Measurements from ENCODE around the gene OBP2B.
"Not testable (repeated sequence)": the region's sequence is repeated elsewhere in the genome, so short reads cannot be mapped to it uniquely, and the experiment has no call there.

The OBP2B gene

DNA sequence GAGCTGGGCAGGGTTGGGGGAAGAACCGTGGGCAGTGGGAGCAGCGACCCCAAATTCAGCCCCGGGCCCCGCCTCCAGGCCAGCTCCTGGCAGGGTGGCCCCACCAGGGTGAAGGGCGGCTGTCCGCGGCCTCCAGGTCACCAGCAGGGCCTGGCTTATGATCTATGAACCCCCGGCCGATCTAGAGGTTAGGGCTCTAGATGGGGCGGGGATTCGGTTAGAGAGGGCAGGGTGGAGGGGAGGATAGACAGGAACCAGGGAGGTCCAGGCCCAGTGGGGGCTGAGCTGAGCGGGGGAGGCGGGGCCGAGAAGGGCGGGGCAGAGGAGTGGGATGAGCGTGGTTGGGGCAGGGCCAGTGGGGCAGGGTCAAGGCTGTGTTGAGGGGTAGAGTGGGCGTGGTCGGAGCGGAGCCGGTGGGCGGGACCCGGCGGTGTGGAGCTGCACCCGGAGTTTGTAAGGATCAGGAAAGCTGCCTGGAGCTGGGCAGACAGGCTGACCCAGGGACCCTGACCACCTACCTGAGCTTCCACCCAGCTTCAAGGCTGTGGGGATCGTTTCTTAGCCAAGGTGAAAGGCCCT, 29.3 kb upstream of the OBP2B start:
- peak; percentile 41 for DNase-seq

DNA sequence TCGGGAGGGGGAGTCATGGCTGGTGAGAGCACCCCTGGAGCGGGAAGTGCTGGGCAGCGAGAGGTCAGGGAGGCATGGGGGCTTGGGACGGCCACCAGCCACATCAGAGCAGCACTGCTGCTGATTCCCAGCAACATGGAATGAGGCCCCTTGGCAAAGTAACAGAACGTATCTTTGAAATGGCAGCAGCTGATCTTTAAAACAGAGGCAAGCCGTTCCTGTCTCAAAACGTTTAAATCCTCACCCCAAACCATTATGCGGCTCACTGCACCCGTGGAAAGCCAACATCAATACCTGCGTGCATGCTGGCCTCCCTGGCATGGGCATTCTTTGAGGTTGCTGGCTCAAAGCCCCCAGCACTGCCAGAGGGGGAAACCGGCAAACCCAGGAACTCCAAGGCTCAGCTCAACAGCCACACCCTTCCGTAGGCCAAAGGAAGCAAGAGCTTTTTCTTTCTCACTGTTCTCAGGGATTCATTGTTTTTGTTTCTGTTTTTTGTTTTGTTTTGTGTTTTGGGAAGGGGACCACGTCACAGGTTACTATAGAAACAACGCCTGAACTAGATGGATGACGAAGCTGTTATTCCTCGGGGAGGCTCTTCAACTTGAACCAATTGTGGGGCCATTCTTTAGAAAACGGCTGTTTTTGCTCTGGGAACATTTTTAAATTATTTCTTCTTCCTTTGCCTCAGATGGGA, 28.1 kb upstream of the OBP2B start:
- no peak for DNase-seq

DNA sequence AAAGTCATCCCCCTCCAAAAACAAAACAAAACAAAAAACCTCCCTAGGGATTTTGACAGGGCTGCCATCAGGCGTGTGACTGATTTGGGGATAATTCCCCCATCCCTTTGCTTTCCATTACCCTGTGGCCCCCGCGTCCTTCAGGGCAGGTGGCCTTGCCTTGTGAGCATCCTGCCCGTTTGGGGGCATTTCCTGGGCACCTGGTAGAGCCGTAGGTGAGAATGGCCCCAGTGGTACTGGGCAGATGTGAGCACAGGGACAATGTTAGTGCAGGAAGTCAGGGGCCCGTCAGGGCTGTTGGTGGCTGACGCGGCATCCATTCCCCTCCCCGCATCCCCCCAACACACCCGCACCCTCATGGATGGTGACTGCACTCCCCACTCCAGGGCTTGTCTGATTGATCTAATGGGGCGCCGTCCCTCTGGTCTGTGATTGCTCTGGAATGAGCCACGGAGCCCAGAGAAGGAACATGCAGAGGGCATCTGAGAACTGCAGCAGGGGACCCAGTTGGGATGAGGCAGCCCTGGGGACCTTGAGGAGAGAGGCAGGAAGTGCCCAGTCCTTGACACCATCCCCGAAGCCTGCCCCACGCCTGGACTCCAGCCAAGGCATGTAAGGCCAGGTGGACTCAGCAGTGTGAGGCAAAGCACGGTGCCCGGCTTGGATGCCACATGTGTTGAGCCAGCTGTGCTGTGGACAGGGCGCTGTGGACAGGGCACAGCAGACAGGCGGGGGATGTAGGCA, 27.4 kb upstream of the OBP2B start:
- not testable (repeated sequence) for DNase-seq

DNA sequence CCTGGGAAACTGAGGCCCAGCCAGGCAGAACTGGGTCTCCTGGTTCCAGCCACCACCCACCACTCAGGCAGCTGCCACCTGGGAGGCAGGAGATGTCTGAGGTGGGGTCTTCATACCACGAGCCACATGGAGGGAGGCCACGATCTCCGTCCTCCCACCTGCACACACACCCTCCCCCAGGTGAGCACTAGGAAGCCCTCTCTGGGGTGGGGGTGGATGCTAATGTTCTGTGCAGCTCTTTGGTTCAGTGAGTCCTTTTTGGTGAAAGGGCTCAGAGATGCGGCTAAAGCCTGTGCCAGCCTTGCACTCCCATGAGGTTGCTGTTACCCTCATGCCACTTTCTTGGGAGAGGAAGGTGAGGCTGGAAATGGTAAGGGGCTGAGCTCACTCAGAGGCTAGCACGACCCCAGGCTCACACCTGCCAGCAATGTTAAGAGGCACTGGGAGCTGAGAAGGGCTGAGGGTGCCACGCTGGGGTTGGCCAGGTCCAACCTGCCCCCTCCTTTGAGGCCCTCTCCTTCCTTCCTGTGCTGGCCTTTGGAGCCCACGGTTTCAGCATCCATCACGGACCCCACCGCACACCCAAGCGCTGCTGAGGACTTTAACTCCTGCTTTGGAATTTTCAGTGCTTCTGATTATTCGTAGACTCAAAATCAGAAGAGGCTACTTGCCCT, 26.6 kb upstream of the OBP2B start:
- no peak for DNase-seq

DNA sequence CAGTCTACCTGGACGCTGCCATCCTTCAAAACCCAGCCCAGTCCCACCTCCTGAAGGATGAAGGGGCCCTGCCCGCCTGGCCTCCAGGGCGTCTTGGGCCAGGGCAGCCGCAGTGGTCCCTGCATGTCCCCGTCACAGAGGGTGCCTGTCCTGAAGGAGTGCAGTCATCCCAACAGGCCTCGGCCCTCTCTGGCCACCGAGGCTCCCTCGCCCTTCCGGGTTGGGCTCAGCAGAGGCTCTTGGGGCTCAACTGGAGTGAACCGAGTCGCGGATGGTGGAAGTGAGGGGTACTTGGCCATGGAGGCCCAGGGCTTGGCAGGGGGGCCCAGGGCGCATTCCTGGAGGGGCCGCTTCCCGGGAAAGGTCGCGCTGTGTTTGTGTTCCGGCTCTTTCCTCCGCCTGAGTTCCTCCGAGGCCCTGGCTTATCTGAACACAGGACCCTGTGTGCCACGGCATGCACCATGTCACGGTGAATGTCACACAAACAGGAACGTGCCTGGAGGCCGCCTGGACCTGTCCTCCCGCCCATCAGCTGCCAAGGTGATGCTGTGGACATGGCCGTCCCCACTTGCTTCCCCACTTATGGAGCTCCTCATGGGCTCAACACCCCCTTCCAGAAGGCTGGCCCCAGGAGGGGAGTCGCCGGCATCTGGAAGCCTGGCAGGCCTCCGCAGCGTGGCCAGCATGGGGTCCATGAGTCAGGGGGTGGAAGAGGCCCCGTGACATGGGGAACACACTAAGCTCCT, 25.7 kb upstream of the OBP2B start:
- DNase-seq: no peak

DNA sequence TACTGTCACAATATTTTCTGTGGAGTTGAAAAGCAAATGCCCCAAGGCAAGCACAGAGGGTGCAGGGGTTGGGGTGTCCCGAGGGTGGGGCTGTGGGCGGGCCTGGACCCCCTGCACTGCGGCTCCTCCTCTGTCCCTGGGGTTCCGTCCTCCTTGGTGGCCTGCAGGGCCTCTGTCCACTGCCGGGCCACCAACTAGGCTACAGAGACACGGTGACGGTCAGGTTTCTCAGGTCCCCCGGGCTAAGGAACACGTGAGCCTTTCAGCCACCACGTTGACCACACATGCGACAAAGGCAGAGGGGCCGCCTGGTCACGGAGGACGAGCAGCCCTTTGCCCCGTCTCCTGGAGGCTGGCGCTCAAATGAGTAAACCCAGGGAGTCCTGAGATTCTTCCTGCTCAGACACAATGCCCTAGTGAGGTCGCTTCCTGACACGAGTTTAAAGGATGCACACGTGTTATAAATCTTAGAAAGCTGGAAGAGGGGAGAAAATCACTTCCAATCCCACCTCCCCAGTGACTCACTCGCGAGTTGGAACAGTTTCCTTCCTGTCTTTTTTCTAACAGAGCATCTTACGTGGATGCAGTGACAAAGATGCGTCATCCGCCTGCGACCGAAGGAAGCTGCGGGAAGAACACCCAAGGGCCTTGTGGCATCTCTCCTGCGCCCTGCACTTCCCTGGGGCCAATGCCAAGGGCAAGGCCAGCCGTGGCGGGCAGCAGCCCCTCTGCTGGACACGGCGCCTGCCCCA, 24.8 kb upstream of the OBP2B start:
- no peak for DNase-seq

DNA sequence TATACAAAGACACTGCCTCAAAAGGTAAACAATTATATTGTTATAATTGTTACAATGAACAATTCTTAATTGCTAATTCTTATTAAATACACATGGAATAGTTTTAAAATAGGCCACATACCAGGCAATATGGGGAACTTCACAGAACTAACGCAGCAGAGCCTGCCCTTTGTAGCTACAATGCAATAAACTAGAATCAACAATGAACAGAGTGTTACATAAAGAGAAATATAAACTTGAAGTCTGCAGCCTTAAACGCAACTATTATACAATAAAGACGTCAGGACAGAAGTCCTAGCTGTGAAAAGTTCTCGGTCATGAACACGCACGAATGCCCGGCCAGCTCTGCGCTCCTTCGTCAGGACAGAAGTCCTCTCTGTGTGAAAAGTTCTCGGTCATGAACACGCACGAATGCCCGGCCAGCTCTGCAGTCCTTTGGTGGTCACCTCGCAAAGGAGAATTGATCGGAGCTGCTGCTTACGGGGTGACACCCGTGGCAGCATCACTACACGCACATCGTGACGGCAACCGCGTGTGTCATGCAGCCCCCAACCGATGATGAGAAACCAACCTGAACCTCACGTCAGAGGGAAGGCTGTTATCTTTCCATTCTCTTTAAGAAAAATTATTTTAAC, 23.0 kb upstream of the OBP2B start:
- not testable (repeated sequence) for DNase-seq

DNA sequence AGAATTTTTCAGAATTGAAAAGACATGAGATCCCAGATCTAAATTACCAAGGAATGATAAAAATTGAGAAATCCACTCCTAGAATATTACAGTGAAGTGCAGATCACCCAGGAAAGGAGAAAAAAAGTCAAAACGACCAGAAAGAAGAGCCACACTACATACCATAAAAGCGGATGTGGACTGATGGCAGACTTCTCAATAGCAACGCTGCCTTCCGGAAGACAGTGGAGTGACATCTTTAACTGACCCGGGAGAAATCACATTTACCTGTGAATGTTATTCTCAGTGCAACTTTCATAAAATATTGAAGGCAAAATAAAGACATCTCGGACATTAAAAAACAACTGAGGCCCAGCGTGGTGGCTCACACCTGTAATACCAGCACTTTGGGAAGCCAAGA, 21.5 kb upstream of the OBP2B start:
- not testable (repeated sequence) for DNase-seq

DNA sequence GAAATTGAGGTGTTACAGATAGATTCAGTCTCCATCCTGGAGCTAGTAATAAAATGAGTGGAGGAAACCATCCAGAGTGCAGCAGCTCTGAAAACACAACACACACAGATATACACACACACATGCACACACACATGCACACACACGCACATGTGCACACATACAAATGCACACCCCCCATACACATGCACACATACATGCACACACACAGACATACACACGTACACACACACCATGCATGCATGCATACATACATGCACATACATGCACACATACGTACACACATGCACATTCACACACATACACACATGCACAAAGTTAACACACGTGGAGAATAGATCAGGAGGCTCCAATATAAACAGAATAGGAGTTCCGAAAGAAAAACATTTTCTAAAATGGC, 21.0 kb upstream of the OBP2B start:
- DNase-seq: no peak

DNA sequence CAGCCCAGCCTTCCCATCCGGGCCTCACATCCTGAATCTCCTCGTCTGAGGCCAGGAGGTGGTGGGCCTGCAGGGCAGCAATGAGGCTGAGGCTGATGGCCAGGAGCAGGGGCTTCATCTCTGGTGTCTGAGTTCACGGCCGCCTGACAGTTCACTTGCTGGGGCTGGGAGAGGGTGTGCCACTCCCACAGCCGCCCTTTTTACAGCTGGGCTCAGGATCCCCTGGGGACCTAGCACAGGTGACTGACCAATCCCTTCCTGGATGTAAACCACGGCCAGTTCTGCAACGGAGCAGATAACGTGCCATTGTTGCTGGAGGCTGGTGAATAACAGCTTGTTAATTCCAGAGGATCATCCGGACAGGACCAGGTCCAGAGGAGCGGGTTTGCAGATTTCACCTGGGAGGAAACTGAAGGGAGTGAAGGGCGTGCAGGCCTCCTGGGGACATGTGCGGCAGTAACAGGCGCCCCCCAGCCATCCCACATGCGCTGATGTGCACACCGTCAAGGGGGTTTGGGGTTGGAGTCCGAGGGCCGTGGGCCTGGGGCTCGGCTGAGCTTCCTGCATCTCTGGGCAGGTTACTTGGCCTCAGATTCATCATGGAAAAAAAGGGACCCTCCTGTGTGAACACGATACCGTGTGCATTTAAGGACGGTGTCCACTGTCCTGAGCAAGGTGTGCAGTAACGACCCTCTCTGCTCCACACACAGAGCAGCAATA, 19.6 kb upstream of the OBP2B start:
- not testable (repeated sequence) for DNase-seq

DNA sequence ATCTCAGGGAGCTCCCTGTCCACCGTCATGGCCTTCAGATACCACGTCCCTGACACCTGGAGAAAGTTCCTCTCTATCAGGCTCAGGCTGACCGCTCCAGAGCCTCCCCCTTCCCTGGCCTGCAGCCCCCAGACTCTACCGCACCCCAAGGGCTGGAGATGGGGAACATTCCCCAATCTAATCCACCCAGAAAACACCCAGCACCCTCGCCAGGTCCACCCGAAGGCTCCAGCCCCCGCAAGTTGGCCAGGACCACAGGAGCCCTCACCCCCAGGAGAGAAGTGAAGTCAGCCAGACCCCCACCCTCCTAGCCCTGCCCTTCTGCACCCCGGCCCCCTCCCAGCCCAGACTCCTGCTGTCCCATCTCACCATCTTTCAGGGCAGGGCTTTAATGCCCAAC, 18.9 kb upstream of the OBP2B start:
- DNase-seq: not testable (repeated sequence)

DNA sequence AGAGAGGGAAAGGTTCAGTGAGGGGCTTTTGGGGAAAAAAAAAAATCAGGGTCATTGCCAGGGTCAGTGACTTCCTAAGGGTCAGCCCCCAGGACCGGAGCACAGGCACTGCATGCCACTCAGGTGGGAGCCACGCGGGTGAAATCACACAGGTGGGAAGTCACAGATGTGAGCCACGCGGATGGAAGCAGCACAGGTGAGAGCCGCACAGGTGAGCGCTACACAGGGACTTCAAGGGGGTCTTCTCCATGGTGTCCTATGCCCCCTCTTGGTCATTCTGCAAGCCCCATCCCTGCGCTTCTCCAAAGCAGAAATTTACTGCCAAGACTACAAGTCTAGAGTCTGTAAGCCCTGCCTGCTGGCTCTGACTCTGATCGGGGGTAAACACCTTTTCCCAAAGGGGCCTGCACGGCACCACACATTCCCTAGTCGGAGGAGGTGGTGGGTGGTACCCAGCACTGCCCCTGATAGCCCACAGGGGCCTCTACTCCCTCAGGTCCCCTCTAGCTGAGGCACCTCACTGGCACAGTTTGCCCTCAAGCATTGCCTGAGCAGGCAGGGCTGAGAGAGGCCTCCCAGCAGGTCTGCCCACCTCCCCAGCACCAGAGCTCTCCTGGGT, 18.3 kb upstream of the OBP2B start:
- DNase-seq: no peak

DNA sequence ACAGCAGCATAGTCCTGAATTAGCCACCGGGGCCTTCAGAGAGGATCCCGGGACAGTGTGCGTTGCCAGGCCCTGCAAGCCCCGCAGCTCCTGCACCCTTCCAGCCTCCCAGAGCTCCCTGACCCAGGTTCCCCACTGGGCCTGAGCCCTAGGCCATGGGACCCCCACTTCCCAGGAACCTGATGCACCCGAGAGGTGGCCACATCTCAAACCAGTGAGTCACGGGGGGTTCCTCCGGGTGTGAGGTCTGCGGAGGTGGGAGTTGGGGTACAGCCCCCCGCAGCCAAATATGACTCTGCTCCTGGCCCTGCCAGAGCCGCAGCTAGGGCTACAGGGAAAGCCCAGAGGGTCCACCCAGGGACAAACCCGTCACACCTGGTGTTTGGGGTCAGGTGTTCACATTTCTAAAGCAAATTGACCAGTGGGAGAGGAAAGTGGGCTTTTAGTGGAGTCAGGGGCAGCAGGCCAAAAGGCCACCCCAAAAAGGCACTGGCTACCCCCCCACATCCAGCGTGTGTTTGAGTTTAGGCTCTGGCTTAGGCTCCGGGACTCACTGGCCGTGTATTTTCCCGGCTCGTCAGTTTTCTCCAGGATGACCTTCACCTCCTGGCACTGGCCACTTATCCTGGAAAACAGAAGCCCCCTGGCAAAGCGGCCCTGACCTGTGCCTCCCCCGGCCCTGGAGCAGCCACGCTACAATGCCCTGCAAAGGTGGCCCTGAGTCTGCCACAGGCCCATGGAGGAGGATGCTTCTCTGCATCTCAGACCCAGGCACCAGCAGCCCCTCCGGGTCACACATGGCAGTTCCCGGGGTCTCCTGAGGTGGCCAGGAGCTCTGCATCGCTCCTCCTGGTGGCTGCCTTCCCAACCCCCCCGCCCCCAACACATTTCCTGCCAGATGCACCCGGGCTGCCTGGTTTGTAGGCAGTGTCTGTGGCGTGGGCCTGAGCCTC, 17.4 kb upstream of the OBP2B start:
- DNase-seq: no peak

DNA sequence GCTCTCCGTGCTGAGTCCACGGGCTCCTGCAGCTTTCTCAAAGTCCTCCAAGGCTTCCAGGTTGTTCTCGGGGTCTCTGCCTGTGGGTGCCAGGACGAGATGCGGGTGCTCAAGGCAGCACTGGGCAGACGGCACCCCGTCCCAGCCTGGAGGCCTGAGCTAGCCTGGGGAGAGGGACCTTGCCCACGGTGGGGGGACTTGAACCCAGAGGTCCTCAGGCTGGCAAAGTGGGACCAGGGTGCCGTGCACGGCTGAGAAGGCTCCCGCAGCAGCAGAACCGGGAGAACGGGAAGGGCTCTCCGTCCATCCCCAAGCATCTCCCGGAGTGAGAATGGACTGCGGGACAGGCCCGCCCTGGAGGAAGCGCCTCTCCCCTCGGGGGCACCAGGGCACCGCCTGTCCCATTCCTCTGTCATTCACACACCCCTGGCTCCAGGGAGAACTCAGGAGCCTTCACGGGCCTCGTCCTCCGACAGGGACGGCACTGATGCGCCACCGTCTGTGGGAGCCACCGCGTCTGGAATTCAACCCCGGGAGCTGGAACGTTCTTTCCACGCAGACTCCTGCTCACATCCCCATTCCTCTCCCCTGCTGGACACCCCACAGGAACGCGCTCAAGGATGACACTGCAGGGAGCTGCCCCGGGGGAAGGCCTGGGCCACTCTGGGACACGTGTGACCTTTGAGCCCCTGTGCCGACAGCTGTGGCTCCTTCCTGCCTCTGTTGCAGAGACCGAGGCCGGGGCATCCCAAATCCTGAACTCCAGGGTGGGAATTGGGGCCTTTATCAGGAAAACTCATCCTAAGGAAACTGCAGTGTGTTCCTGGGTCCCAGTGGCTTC, 16.3 kb upstream of the OBP2B start:
- DNase-seq: no peak

DNA sequence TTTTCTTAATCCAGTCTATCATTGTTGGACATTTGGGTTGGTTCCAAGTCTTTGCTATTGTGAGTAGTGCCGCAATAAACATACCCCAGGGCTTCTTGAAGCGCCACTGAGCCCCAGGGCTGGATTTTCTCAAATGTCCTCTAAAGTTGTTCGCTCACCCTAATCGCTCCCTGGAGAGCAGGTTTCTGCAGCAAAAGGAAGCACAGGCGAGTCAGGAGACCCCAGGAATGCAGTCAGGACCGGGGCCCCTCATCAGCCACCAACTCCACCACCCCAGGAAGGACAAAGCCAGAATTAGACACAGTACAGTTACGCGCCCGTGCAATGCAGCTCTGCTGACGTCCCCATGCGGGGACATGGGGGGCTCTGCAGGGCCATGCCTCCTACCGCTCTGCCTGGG, 15.7 kb upstream of the OBP2B start:
- no peak for DNase-seq

DNA sequence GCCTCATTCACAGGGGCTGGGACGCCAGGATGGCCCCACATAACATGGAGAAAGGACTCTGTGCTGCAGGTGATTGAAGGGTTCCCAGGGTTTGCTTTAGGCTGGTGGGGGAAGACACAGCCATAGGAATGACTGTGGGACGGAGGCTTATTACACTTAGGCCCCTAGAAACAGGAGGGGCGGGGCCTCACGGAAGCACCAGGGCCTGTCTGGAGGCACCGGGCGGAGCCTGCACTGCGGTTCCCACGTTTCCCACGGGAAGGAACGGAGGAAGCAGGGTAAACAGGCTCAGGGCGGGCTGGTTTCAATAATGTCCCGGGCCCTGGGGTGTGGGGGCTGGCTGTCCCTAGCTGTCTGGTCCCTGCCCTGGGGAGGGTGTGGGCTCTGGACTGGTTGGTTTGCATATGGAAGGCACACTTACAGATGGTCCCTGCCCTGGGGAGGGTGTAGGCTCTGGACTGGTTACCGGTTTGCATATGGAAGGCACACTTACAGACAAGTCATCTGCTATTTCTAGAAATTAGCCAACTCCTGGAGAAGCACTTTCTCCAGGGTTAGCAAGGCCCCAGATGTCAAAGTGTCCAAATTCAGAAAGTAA, 14.2 kb upstream of the OBP2B start:
- DNase-seq: not testable (repeated sequence)

DNA sequence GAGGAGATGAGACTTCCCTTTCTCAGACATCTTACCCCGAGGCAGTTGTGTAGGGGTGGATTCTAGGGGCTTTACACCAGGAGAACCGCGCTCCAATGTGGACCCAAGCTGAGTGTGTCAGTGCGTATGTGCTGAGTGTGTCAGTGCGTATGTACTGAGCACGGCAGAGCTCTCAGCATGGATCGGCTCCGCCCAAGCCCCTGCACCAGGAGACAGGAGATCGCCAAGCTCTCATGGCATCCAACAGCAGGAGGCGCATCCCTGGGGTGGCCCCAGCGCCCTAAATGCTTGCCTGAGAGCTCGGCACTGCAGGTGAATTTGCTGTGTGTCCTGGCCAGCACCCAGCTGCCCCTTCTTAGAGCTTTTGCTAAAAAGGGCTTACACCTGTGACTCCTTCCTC, 12.9 kb upstream of the OBP2B start:
- not testable (repeated sequence) for DNase-seq

All from activated CD8-positive, alpha-beta memory T cell treated with anti-CD3 and anti-CD28 coated beads, Interleukin-2, amount 50 U/mL, for 4 hours (primary cell).